Renal cortex interstitium (tissue), 11 donors: ENCODE results near the gene NSD1. TPM values are rescaled to one million over a fixed set of nuclear protein-coding genes. Genes with fewer than 3 reads are reported as not detected.

Experiments
- DNase-seq, 11 donors: peaks; one replicate each; pipeline ENCODE4 v3.0.0-alpha.2; 2013; ENCODE audit warnings: low read depth in 9 of 11, low spot score in 4 of 11; ENCODE audit errors: extremely low read depth in 1 of 11
- polyA plus RNA-seq, 3 donors: library from polyadenylated mRNA; unstranded; fragments of 120-200 nt; gene quantifications; one replicate each; pipeline ENCODE4 v1.2.1, GENCODE V29; 2013; ENCODE audit not compliant: insufficient read length in 3 of 3

NSD1 gene
- polyA plus RNA-seq, 3 donors: 60.4 to 66.3 (median 63.1) TPM

GRCh38 chr5:177094224-177095087, 39.1 kb upstream of the NSD1 start:
- peak in 6 of 11 donors; percentile 64 to 84 (median 70) for DNase-seq

- DNase-seq: no peak
These were observed 38.4 kb upstream of the NSD1 start for GRCh38 chr5:177095088-177095669.

- DNase-seq: no peak
These were observed 37.2 kb upstream of the NSD1 start for GRCh38 chr5:177096162-177097015.

- no peak for DNase-seq
These were observed 36.3 kb upstream of the NSD1 start for GRCh38 chr5:177097016-177097985.

- DNase-seq: no peak
These were observed 35.5 kb upstream of the NSD1 start for GRCh38 chr5:177098120-177098469.

- DNase-seq: peak in 2 of 11 donors; percentile 47 to 51
These were observed 35.0 kb upstream of the NSD1 start for GRCh38 chr5:177098470-177099141.

GRCh38 chr5:177099422-177100093, 34.0 kb upstream of the NSD1 start:
- no peak for DNase-seq

GRCh38 chr5:177100714-177101121, 32.9 kb upstream of the NSD1 start:
- no peak for DNase-seq

- no peak for DNase-seq
These were observed 29.9 kb upstream of the NSD1 start for GRCh38 chr5:177103523-177104253.

- DNase-seq: no peak
These were observed 27.7 kb upstream of the NSD1 start for GRCh38 chr5:177105691-177106476.

- no peak for DNase-seq
These were observed 26.4 kb upstream of the NSD1 start for GRCh38 chr5:177107159-177107558.

GRCh38 chr5:177109810-177110209, 23.8 kb upstream of the NSD1 start:
- DNase-seq: no peak

GRCh38 chr5:177111720-177112394, 21.7 kb upstream of the NSD1 start:
- peak in 5 of 11 donors; percentile 41 to 63 (median 47) for DNase-seq

- no peak for DNase-seq
These were observed 20.9 kb upstream of the NSD1 start for GRCh38 chr5:177112589-177113220.
